Subcutaneous abdominal adipose tissue (tissue), 5 donors: ENCODE results near the gene SIAH1.
"Not testable (repeated sequence)": the region's sequence is repeated elsewhere in the genome, so short reads cannot be mapped to it uniquely, and the experiment has no call there.

Source experiments
- H3K27ac ChIP-seq: one replicate; pipeline ENCODE4 v1.7.0; 2013; ENCODE audit warnings: low read depth, mild to moderate bottlenecking, inconsistent platforms, low read length, moderate library complexity
- H3K27me3 ChIP-seq, 5 donors: one replicate each; pipeline ENCODE4 v1.7.0; 2013; ENCODE audit warnings: low read length in 5 of 5, inconsistent platforms in 1 of 5; ENCODE audit not compliant: control insufficient read depth in 5 of 5, insufficient read depth in 4 of 5
- H3K36me3 ChIP-seq, 5 donors: one replicate each; pipeline ENCODE4 v1.7.0; 2013; ENCODE audit warnings: low read length in 5 of 5; ENCODE audit not compliant: control insufficient read depth in 5 of 5, insufficient read depth in 5 of 5
- H3K4me1 ChIP-seq, 5 donors: one replicate each; pipeline ENCODE4 v1.7.0; 2013; ENCODE audit warnings: low read length in 5 of 5, mild to moderate bottlenecking in 3 of 5, moderate library complexity in 1 of 5; ENCODE audit not compliant: control insufficient read depth in 5 of 5, insufficient read depth in 5 of 5
- H3K4me3 ChIP-seq, 5 donors: one replicate each; pipeline ENCODE4 v1.7.0; 2013; ENCODE audit warnings: low read length in 5 of 5, low read depth in 1 of 5
- H3K9ac ChIP-seq, 5 donors: one replicate each; pipeline ENCODE4 v1.7.0; 2013; ENCODE audit warnings: low read length in 5 of 5, mild to moderate bottlenecking in 4 of 5, moderate library complexity in 3 of 5
- H3K9me3 ChIP-seq, 5 donors: one replicate each; pipeline ENCODE4 v1.7.0; 2013; ENCODE audit warnings: low read length in 5 of 5; ENCODE audit not compliant: control insufficient read depth in 5 of 5
- donor health status: healthy.
- donor health status: healthy.
- donor health status: healthy.
- donor health status: healthy.
- donor health status: healthy.

SIAH1 gene

DNA sequence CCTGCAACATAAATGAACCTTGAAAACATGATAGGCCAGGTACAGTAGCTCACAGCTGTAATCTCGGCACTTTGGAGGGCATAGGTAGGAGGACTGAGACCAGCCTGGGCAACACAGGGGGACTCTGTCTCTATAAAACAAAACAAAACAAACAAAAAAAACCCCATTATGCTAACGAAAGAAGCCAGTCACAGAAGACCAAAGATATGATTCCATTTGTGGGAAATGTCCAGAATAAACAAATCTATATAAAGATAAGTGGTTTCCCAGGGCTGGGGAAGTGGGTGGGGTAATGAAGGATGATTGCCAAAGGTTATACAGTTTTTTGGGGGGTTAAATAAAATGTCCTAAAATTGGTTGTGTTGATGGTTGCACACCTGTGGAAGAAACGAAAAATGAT lies 36.5 kb upstream of the SIAH1 start:
- Histone ChIP-seq H3K9ac (no peak overlapping the region), H3K4me1 (no peaks in the 10 kb centered on the region), H3K27ac (no peak overlapping the region), H3K4me3 (no peak overlapping the region), H3K9me3 (no peaks in the 10 kb centered on the region), H3K27me3 (no peaks in the 10 kb centered on the region), H3K36me3 (no peaks in the 10 kb centered on the region)

DNA sequence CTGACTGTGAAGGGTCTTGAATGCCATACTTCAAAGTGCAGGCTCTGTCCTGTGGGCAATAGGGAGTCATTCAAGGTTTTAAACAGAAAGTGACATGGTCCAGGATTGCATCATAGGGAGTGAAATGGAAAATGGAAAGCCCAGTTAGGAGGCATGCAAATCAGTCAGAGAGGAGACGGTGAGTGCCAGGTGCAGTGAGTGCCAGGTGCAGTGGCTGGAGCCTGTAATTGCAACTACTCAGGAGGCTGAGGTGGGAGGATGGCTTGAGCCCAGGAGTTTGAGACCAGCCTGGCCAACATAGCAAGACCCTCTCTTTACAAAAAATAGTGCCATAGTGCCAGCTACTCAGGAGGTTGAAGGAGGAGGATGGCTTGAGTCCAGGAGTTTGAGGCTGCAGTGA lies 35.2 kb upstream of the SIAH1 start:
- H3K9ac ChIP-seq = no peak overlapping the region

DNA sequence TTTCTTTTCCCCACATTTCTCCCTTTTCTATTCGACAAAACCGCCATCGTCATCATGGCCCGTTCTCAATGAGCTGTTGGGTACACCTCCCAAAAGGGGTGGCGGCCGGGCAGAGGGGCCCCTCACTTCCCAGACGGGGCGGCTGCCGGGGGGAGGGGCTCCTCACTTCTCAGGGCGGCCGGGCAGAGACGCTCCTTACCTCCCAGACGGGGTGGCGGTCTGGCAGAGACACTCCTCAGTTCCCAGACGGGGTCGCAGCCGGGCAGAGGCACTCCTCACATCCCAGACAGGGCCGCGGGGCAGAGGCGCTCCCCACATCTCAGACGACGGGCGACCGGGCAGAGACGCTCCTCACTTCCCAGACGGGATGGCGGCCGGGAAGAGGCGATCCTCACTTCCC lies 31.4 kb upstream of the SIAH1 start:
- not testable (repeated sequence) for H3K4me1 ChIP-seq, H3K27me3 ChIP-seq, H3K36me3 ChIP-seq, H3K9me3 ChIP-seq, H3K27ac ChIP-seq, H3K9ac ChIP-seq, H3K4me3 ChIP-seq

More for the DNA sequence above, 35.2 kb upstream of the SIAH1 start:
- Histone ChIP-seq H3K4me1 (no peaks in the 10 kb centered on the region), H3K9me3 (no peaks in the 10 kb centered on the region), H3K27me3 (no peaks in the 10 kb centered on the region), H3K27ac (no peak overlapping the region), H3K4me3 (no peak overlapping the region), H3K36me3 (no peaks in the 10 kb centered on the region)

DNA sequence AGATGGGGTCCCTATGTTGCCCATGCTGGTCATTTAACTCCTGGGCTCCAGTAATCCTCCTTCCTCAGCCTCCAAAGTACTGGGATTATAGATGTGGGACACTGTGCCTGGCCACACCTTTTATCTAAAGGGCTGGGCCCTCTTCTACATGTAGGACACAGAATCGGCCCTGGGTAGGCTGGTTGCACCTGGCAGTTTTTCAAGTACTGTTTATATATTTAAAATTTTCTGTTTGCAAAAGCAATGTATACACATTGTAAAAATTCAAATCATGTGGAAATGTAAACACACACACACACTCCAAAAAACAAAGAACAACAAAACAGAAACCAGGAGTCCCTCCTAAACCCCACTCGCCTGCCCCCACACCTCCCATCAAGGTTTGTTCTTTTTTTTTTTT lies 28.1 kb upstream of the SIAH1 start:
- peaks cover 1 to 21% (median 17%) of the 10 kb centered on the region in 5 donors for H3K4me1 ChIP-seq
- no peaks in the 10 kb centered on the region for H3K27me3 ChIP-seq
- H3K4me3 ChIP-seq = no peak overlapping the region
- no peaks in the 10 kb centered on the region for H3K36me3 ChIP-seq
- no peak overlapping the region for H3K27ac ChIP-seq
- H3K9ac ChIP-seq = no peak overlapping the region
- no peaks in the 10 kb centered on the region for H3K9me3 ChIP-seq

DNA sequence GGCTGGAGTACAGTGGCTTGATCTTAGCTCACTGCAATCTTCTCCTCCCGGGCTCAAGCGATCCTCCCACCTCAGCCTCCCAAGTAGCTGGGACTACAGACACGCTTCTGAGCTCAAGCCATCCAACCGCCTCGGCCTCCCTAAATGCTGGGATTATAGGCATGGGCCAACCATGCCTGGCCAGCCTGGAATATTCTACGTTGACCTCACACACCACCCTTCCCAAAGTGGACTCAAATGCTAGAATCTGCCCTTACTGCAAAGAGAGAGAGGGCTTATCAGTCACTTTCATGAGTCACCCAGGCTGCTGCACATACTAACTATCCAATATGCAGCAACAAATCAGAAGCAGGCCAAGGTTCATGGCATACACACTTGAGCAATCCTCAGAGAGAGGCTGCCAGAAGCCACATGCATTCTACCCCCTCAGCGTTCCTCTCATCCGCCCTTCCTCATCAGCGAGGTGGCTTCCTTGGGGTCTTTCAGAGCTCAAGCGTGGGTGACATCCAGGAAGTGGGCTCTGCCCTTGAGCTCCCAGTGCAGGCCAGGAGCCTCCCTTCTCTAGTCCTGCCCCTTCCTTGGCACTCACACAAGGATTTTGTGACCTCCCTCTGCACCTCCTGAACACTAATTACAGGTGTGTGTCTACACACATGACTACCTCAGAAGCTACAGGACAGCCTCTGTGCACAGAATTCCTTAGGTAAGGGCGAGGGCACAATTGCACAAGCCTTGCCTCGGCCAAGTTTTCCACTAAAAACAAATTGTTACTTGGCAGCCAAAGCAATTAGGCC lies 24.8 kb upstream of the SIAH1 start:
- Histone ChIP-seq H3K4me3 (peak overlapping the region in 2 of 5 donors; percentile 29 to 45), H3K27me3 (no peaks in the 10 kb centered on the region), H3K9me3 (no peaks in the 10 kb centered on the region), H3K9ac (peak overlapping the region in 1 of 5 donors; percentile 0), H3K36me3 (no peaks in the 10 kb centered on the region), H3K27ac (peak overlapping the region; percentile 87), H3K4me1 (peaks cover 1 to 21% (median 17%) of the 10 kb centered on the region in 5 donors)

DNA sequence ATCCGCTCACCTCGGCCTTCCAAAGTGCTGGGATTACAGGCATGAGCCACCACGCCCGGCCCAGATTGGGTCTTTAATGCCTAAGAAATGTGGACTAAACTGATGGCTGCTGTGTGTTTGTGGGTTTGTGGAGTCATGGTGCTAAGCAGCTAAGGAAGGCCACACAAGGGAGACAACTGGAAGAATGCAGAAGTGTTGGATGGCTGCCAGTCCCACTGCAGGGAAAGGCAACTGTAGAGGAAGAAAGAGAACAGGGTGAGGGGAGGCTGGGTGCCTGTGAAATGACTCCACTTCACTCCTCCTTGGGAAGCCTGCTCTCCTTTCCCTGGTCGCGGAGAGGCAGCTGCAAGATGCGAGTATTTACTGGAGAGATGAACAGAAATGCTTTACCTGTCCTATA lies 23.5 kb upstream of the SIAH1 start:
- H3K27me3 ChIP-seq = no peaks in the 10 kb centered on the region
- H3K36me3 ChIP-seq = no peaks in the 10 kb centered on the region
- H3K9me3 ChIP-seq = no peaks in the 10 kb centered on the region
- no peak overlapping the region for H3K4me3 ChIP-seq
- H3K9ac ChIP-seq = no peak overlapping the region
- peaks cover 0 to 21% (median 17%) of the 10 kb centered on the region in 5 donors for H3K4me1 ChIP-seq
- H3K27ac ChIP-seq = no peak overlapping the region

DNA sequence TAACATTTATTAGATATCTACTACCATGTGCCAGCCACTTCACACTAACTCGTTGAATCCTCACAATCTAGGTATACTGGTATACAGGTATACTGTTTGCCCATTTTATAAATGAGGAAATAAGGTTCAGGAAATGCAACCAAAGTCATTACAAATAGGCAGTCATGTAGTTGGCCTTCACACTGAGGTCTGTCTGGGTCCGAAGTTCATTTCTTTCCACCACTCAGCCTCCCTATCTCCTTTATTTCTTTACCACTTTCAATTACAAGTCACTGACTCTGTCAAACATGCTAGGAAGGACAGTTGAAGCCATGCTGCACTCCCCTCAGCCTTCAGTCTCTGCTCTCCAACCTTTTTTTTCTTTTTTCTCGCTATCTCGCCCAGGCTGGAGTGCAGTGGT lies 20.7 kb upstream of the SIAH1 start:
- H3K9me3 ChIP-seq = no peaks in the 10 kb centered on the region
- H3K9ac ChIP-seq = no peak overlapping the region
- peaks cover 0 to 21% (median 17%) of the 10 kb centered on the region in 5 donors for H3K4me1 ChIP-seq
- no peak overlapping the region for H3K27ac ChIP-seq
- H3K4me3 ChIP-seq = no peak overlapping the region
- no peaks in the 10 kb centered on the region for H3K36me3 ChIP-seq
- H3K27me3 ChIP-seq = no peaks in the 10 kb centered on the region

DNA sequence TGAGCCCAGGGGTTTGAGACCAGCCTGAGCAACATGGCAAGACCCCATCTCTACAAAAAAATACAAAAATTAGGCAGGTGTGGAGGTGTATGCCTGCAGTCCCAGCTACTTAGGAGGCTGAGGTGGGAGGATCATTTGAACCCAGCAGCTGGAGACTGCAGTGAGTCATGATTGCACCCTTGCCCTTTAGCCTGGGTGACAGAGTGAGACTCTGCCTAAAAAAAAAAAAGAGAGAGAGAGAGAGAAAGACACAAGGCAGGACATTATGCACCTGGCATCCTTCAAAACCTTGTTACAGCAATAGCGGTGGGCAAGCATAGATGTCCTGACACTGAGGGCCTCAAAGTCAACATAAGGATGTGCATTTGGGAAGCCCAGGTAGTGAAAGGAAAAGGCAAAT lies 19.9 kb upstream of the SIAH1 start:
- Histone ChIP-seq H3K36me3 (no peaks in the 10 kb centered on the region), H3K27me3 (no peaks in the 10 kb centered on the region), H3K27ac (no peak overlapping the region), H3K9ac (no peak overlapping the region), H3K9me3 (no peaks in the 10 kb centered on the region), H3K4me1 (peaks cover 0 to 15% (median 12%) of the 10 kb centered on the region in 5 donors), H3K4me3 (no peak overlapping the region)

DNA sequence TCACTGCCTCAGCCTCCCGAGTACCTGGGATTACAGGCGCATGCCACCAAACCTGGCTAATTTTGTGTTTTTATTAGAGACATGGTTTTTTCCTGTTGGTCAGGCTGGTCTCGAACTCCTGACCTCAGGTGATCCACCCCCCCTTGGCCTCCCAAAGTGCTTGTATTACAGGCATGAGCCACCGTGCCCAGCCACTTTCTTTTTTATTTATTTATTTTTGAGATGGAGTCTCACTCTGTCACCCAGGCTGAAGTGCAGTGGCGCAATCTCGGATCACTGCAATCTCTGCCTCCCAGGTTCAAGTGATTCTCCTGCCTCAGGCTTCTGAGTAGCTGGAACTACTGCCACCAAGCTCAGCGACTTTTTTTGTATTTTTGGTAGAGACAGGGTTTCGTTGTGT lies 17.3 kb upstream of the SIAH1 start:
- H3K4me3 ChIP-seq, H3K27ac ChIP-seq, H3K4me1 ChIP-seq, H3K36me3 ChIP-seq, H3K27me3 ChIP-seq, H3K9me3 ChIP-seq, H3K9ac ChIP-seq: not testable (repeated sequence)

DNA sequence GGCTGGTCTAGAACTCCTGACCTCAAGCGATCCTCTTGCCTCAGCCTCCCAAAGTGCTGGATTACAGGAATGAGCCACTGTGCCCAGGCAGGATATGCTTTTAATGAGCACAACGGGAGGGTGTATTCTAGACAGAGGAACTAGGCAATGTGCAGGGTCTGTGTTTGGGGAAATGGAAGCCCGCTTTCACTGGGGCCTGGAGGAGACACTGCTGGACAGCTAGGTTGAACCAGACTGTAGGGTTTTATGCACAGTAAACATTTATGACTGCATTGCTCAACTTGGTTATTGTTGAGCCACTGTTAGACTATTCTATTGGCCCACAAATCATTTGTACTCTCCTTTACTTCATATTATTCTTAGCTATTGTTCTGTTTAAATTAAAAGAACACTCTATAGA lies 10.2 kb upstream of the SIAH1 start:
- no peak overlapping the region for H3K9ac ChIP-seq
- H3K4me1 ChIP-seq = peaks cover 0 to 16% (median 11%) of the 10 kb centered on the region in 5 donors
- no peaks in the 10 kb centered on the region for H3K9me3 ChIP-seq
- no peaks in the 10 kb centered on the region for H3K36me3 ChIP-seq
- no peaks in the 10 kb centered on the region for H3K27me3 ChIP-seq
- no peak overlapping the region for H3K4me3 ChIP-seq
- no peak overlapping the region for H3K27ac ChIP-seq
